B cell (primary cell): Measurements from ENCODE around the gene PPP3R1. TPM values are rescaled to one million over a fixed set of nuclear protein-coding genes. Genes with fewer than 3 reads are reported as not detected.

Experiments
- ATAC-seq: fragments of 200-7000 bp; cut with Tn5 transposase; one replicate; pipeline ENCODE4 v1.10.0; 2021; ENCODE audit warnings: low read depth, mild to moderate bottlenecking, moderate number of reproducible peaks, moderate library complexity
- CTCF ChIA-PET: fragments of 350-600 bp; sonication (Branson Sonifier 250); formaldehyde crosslinking; loops from one replicate; lab custom pipeline; 2021; ENCODE audit warnings: antibody characterized with exemption, inconsistent platforms; lab: Charles Lee
- POLR2A ChIA-PET: fragments of 350-600 bp; sonication (Branson Sonifier 250); formaldehyde crosslinking; loops from one replicate; lab custom pipeline; 2021; ENCODE audit warnings: antibody characterized with exemption; lab: Charles Lee
- DNase-seq: peaks from one replicate; pipeline ENCODE4 v3.0.0; 2013
- H2AFZ ChIP-seq: 2 replicates; pipeline ENCODE4 v1.6.1; 2012; ENCODE audit warnings: mild to moderate bottlenecking, low read depth, low read length; ENCODE audit not compliant: insufficient read depth, poor library complexity, severe bottlenecking
- H3K27ac ChIP-seq, 2 donors: 1 replicate in 1 of 2; 2 replicates in 1 of 2; pipeline ENCODE4 v1.5.1; 2012 to 2013; ENCODE audit warnings: low read length in 2 of 2, mild to moderate bottlenecking in 2 of 2, moderate library complexity in 1 of 2
- H3K27me3 ChIP-seq, 4 experiments: fragments of 200-600 bp in 1 of 4; sonication (generic) in 1 of 4; replicated peaks in 1 of 4; 1 replicate in 2 of 4; 2 replicates in 2 of 4; pipeline versions ENCODE4 v1.6.1 to v1.7.0; 2013 to 2016; ENCODE audit warnings: low read length in 3 of 4, mild to moderate bottlenecking in 2 of 4, mixed read lengths in 1 of 4, moderate library complexity in 1 of 4; ENCODE audit not compliant: insufficient read depth in 4 of 4, control insufficient read depth in 3 of 4; ENCODE audit errors: control extremely low read depth in 1 of 4
- H3K36me3 ChIP-seq, 2 experiments: replicated peaks in 1 of 2; 1 replicate in 1 of 2; 2 replicates in 1 of 2; pipeline versions ENCODE4 v1.6.1 to v1.7.1; 2013; ENCODE audit warnings: low read length in 1 of 2; ENCODE audit not compliant: insufficient read depth in 2 of 2, control insufficient read depth in 1 of 2; ENCODE audit errors: control extremely low read depth in 1 of 2, extremely low read depth in 1 of 2
- H3K4me1 ChIP-seq, 2 donors: fragments of 200-600 bp in 1 of 2; sonication (generic) in 1 of 2; 1 replicate in 1 of 2; 2 replicates in 1 of 2; pipeline versions ENCODE4 v1.5.1 to v1.6.1; 2013 to 2017; ENCODE audit warnings: low read length in 2 of 2; ENCODE audit not compliant: control insufficient read depth in 2 of 2, insufficient read depth in 2 of 2
- H3K4me2 ChIP-seq: replicated peaks from 2 replicates; pipeline ENCODE3; 2012; ENCODE audit warnings: mild to moderate bottlenecking, low read depth, low read length; ENCODE audit not compliant: poor library complexity, severe bottlenecking
- H3K4me3 ChIP-seq, 5 experiments: fragments of 200-600 bp in 1 of 5; sonication (generic) in 1 of 5; 1 replicate in 3 of 5; 2 replicates in 2 of 5; pipeline versions ENCODE4 v1.5.1 to v1.7.0; 2011 to 2016; ENCODE audit warnings: low read length in 4 of 5, mild to moderate bottlenecking in 4 of 5, low read depth in 2 of 5, control low read depth in 1 of 5, moderate library complexity in 1 of 5; ENCODE audit not compliant: insufficient read depth in 1 of 5; ENCODE audit errors: control extremely low read depth in 1 of 5, extremely low read depth in 1 of 5
- H3K79me2 ChIP-seq: fragments of 200-600 bp; sonication (generic); one replicate; pipeline ENCODE4 v1.6.0; 2016; ENCODE audit warnings: low read length; ENCODE audit not compliant: control insufficient read depth, insufficient read depth
- H3K9ac ChIP-seq: fragments of 200-600 bp; sonication (generic); 2 replicates; pipeline ENCODE4 v1.6.1; 2017; ENCODE audit warnings: mild to moderate bottlenecking, low read length, moderate library complexity
- H3K9me3 ChIP-seq, 3 donors: one replicate each; pipeline versions ENCODE4 v1.6.1 to v1.7.1; 2013; ENCODE audit warnings: low read length in 2 of 3; ENCODE audit not compliant: control insufficient read depth in 2 of 3, insufficient read depth in 1 of 3; ENCODE audit errors: control extremely low read depth in 1 of 3
- H4K20me1 ChIP-seq: 2 replicates; pipeline ENCODE4 v1.6.0; 2012; ENCODE audit warnings: mild to moderate bottlenecking, low read length; ENCODE audit not compliant: insufficient read depth, control insufficient read depth, poor library complexity, severe bottlenecking
- H3K27ac Mint-ChIP-seq: one replicate; pipeline ENCODE4 v1.8.0; 2021; ENCODE audit warnings: mixed read lengths
- H3K27me3 Mint-ChIP-seq: one replicate; pipeline ENCODE4 v1.8.0; 2021; ENCODE audit warnings: mixed read lengths
- H3K4me1 Mint-ChIP-seq: one replicate; pipeline ENCODE4 v1.8.0; 2021; ENCODE audit warnings: mixed read lengths
- H3K4me3 Mint-ChIP-seq: one replicate; pipeline ENCODE4 v1.8.0; 2021; ENCODE audit warnings: mixed read lengths
- H3K9me3 Mint-ChIP-seq: one replicate; pipeline ENCODE4 v1.8.0; 2022; ENCODE audit warnings: mixed read lengths; ENCODE audit not compliant: insufficient read depth
- CTCF ChIP-seq: fragments of 200-600 bp; IDR thresholded peaks from one replicate; pipeline ENCODE4 v1.8.0; 2022; ENCODE audit warnings: antibody characterized with exemption, mild to moderate bottlenecking
- EZH2 ChIP-seq: IDR thresholded peaks from 2 replicates; pipeline ENCODE4 v1.6.1; 2012; ENCODE audit warnings: borderline replicate concordance, low read depth, mild to moderate bottlenecking, moderate library complexity, low read length; ENCODE audit not compliant: insufficient read depth, poor library complexity, severe bottlenecking
- WGBS: methylation state at CpG from one replicate; pipeline ENCODE4 v1.1.5; 2013; ENCODE audit warnings: missing lambda C conversion rate; ENCODE audit not compliant: insufficient coverage; 5-methylcytosine and 5-hydroxymethylcytosine counted together
- intact Hi-C: fragments of 100-400 bp; cut with micrococcal nuclease; formaldehyde crosslinking; loops from one replicate; pipeline ENCODE4 v1.10.0; 2022
- polyA plus RNA-seq: library from polyadenylated mRNA; depleted of rRNA; stranded (reverse); fragments of >200 nt; gene quantifications from 2 replicates; pipeline ENCODE4 v1.2.3, GENCODE V29; 2012
- total RNA-seq, 2 donors: library from RNA; stranded (reverse); fragments of 120-200 nt in 1 of 2; gene quantifications; 1 replicate in 1 of 2; 2 replicates in 1 of 2; pipeline versions ENCODE4 v1.2.3 to v1.2.4, GENCODE V29; 2013 to 2022

Gene PPP3R1
- total and polyA plus RNA-seq, 2 donors (not counting 1 experiment from before 2014, with no cell fraction given), result 17.9 to 55.6 TPM

- peak overlapping the region; percentile 21 for H3K27ac Mint-ChIP-seq
- H3K36me3 ChIP-seq, result no peaks in the 10 kb centered on the region
These were observed 21.9 kb downstream of the PPP3R1 start for GRCh38 chr2:68230241-68231060.

More at GRCh38 chr2:68230241-68231060, 21.9 kb downstream of the PPP3R1 start:
- H3K4me3 ChIP-seq, result no peak overlapping the region
- ChIA-PET CTCF (no interaction called here), POLR2A (no interaction called here)
- Mint-ChIP-seq H3K4me1 (peaks cover 83% of the 10 kb centered on the region), H3K4me3 (peak overlapping the region; percentile 52), H3K27me3 (no peaks in the 10 kb centered on the region), H3K9me3 (no peaks in the 10 kb centered on the region)
- WGBS, result 50% methylated on average over 1 of the region's 5 CpGs
- no peak overlapping the region for H3K9ac ChIP-seq
- H3K27me3 ChIP-seq, result no peaks in the 10 kb centered on the region
- peaks cover 98% of the 10 kb centered on the region for H3K79me2 ChIP-seq
- no peak overlapping the region for H2AFZ ChIP-seq
- intact Hi-C loops, result no loop called here
- DNase-seq, result no peak
- H3K4me2 ChIP-seq, result no peak overlapping the region
- ATAC-seq, result no peak
- peak overlapping the region in 1 of 2 donors; percentile 46 for H3K27ac ChIP-seq
- peaks cover 42% of the 10 kb centered on the region for H4K20me1 ChIP-seq
- no peaks in the 10 kb centered on the region for H3K9me3 ChIP-seq
- H3K4me1 ChIP-seq, result peaks cover 17 to 45% of the 10 kb centered on the region in 2 donors
- TF ChIP-seq EZH2 (no peak), CTCF (no peak)
